WERI-Rb-1 (cell line): Measurements from ENCODE around the gene C12orf57.
A peak's percentile ranks its signal among the peaks of the same experiment; 100 is the strongest.

ENCODE experiments used
- DNase-seq: peaks from one replicate; pipeline ENCODE4 v3.0.0-alpha.2; 2020
- H3K27ac ChIP-seq: fragments of 250-450 bp; sonication (Bioruptor Pico); 2 replicates; pipeline ENCODE4 v1.5.1; 2020; ENCODE audit warnings: mild to moderate bottlenecking, moderate library complexity
- H3K27me3 ChIP-seq: fragments of 250-450 bp; sonication (Bioruptor Pico); 2 replicates; pipeline ENCODE4 v1.5.1; 2021; ENCODE audit warnings: mild to moderate bottlenecking, low read depth, moderate library complexity; ENCODE audit not compliant: insufficient read depth, severe bottlenecking
- H3K36me3 ChIP-seq: fragments of 250-450 bp; sonication (Bioruptor Pico); 2 replicates; pipeline ENCODE4 v1.5.1; 2020; ENCODE audit warnings: mild to moderate bottlenecking, moderate library complexity
- H3K4me3 ChIP-seq: 2 replicates; pipeline ENCODE4 v1.5.1; 2011; ENCODE audit warnings: low read depth, mild to moderate bottlenecking, control low read depth, low read length
- H3K9me3 ChIP-seq: fragments of 250-450 bp; sonication (Bioruptor Pico); 2 replicates; pipeline ENCODE4 v1.5.1; 2021; ENCODE audit warnings: mild to moderate bottlenecking, moderate library complexity; ENCODE audit not compliant: severe bottlenecking
- TF ChIP-seq, protein P1 (sequence below): IDR thresholded peaks from 2 replicates; pipeline ENCODE4 v1.5.1; 2011; ENCODE audit warnings: low read depth, mild to moderate bottlenecking, control low read depth, inconsistent platforms, low read length

The C12orf57 gene

DNA sequence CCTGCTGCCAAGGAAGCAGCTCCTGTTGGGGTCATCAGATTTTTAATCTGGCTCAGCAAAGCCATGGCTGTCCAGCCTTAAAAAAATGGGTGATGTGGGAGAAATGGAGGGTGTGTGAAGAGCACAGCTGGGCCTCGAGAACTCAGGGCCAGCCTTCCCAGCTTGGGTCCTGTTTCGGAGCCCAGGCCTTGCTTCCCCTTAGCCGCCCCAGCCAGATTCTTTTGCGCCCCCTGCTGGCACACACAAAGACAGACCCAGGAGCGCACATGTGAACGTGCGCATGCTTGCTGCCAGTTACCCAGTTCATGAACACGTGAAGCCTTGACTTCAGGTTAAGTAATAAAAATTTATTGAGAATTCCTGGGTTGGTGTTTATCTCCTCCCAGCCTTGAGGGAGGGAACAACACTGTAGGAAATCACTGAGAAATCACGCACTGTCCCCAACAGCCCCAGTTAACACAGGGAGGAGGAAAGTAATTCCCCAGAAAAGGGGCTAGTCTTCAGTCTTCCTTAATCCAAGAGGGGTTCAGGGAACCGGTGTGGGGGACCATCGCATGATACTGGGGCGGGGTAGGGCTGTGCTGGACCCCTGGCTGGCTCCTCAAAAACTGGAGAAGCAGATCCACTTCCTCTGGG is 21.3 kb downstream of the C12orf57 start:
- TF ChIP-seq, protein P1, sequence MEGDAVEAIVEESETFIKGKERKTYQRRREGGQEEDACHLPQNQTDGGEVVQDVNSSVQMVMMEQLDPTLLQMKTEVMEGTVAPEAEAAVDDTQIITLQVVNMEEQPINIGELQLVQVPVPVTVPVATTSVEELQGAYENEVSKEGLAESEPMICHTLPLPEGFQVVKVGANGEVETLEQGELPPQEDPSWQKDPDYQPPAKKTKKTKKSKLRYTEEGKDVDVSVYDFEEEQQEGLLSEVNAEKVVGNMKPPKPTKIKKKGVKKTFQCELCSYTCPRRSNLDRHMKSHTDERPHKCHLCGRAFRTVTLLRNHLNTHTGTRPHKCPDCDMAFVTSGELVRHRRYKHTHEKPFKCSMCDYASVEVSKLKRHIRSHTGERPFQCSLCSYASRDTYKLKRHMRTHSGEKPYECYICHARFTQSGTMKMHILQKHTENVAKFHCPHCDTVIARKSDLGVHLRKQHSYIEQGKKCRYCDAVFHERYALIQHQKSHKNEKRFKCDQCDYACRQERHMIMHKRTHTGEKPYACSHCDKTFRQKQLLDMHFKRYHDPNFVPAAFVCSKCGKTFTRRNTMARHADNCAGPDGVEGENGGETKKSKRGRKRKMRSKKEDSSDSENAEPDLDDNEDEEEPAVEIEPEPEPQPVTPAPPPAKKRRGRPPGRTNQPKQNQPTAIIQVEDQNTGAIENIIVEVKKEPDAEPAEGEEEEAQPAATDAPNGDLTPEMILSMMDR = peak; percentile 91
- H3K27ac ChIP-seq = peak overlapping the region; percentile 76
- H3K27me3 ChIP-seq = no peaks in the 10 kb centered on the region
- DNase-seq = peak; percentile 89
- H3K36me3 ChIP-seq = peaks cover 56% of the 10 kb centered on the region
- no peak overlapping the region for H3K4me3 ChIP-seq
- H3K9me3 ChIP-seq = no peaks in the 10 kb centered on the region

DNA sequence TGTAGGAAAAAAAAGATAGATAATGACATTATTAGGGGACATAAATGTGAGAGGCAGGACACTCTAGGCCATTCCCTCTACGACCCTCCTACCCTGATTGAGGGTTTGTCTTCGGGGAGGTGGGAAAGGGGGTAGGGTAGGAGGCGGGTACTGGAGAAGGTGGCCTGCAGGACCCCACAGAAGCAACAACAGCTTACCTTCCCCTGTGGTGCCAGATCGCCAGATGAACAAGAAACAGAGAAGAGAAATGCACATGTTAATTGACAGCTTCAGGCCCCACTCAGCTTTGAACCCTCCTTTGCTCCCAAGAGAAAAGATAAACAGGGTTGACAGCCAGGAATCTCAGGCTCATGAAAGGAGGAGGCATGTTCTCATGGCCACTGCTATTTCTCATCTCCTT is 21.9 kb downstream of the C12orf57 start:
- TF ChIP-seq, protein P1 = no peak
- no peak for DNase-seq
- Histone ChIP-seq H3K27me3 (no peaks in the 10 kb centered on the region), H3K36me3 (peaks cover 56% of the 10 kb centered on the region), H3K9me3 (no peaks in the 10 kb centered on the region), H3K4me3 (no peak overlapping the region), H3K27ac (no peak overlapping the region)

DNA sequence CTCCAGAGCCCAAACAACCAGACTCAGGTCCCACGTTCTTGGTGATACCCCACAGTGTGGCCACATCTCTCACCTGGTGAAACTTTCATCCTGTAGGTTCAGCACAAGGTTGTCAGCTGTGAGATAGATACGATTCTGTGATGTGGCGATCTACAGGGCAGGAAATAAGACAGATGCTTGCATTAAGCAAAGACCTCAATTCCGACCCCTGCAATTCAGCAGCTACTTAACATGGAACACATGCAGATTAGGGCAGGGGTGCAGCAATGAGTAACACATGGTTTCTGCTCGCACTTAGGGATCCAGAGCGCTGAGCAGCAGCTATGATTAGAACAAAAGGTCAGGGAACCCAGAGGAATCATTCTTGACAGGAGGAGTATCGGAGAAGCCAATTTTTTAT is 22.5 kb downstream of the C12orf57 start:
- DNase-seq = no peak
- Histone ChIP-seq H3K36me3 (peaks cover 56% of the 10 kb centered on the region), H3K27me3 (no peaks in the 10 kb centered on the region), H3K4me3 (no peak overlapping the region), H3K27ac (no peak overlapping the region), H3K9me3 (no peaks in the 10 kb centered on the region)
- TF ChIP-seq, protein P1 = no peak

DNA sequence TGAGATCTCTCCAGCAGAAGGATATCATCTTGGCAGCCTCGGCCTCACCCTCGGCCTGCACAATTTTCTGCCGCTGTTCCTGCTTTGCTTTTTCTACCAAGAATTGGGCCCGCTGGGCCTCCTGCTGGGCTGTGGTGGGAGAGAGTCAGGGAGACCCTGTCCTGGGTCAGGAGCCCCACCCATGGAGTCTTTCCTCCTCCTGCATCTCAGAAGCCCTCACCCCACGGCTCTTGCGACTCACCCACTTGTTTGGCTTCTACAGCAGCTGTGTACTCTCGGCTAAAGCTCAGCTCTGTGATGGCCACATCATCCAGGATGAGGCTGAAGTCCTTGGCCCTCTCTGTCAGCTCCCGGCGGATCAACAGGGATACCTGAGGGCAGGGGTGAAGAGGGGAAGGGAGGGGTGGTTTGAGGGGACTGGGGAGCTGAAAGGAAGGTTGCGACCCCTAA is 23.9 kb downstream of the C12orf57 start:
- TF ChIP-seq, protein P1 = no peak
- no peak overlapping the region for H3K27ac ChIP-seq
- H3K27me3 ChIP-seq = no peaks in the 10 kb centered on the region
- H3K36me3 ChIP-seq = peaks cover 60% of the 10 kb centered on the region
- no peak for DNase-seq
- no peak overlapping the region for H3K4me3 ChIP-seq
- no peaks in the 10 kb centered on the region for H3K9me3 ChIP-seq

DNA sequence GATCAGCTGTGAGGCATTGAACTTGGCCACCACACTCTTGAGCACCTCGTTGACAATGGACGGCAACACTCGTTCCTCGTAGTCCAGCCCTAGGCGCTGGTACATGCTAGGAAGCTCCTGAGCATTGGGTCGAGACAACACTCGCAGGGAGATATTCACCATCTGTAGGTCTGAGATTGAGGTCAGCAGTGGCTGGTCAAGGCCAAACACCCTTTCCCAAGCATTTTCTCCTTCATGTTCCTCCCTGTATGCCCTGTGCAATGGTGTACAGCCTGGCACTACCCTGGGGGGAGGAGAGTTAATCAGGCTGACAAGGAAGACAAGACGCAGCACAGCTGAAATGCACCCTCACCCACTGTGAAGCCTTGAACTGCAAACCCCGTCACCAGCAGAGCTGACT is 24.6 kb downstream of the C12orf57 start:
- Histone ChIP-seq H3K4me3 (no peak overlapping the region), H3K27ac (no peak overlapping the region)

More for the DNA sequence above, 24.6 kb downstream of the C12orf57 start:
- no peak for DNase-seq
- TF ChIP-seq, protein P1 = no peak
- H3K9me3 ChIP-seq = no peaks in the 10 kb centered on the region
- H3K27me3 ChIP-seq = no peaks in the 10 kb centered on the region
- peaks cover 60% of the 10 kb centered on the region for H3K36me3 ChIP-seq
